Measurements from ENCODE around the gene SLC2A9.

Gene SLC2A9

DNA sequence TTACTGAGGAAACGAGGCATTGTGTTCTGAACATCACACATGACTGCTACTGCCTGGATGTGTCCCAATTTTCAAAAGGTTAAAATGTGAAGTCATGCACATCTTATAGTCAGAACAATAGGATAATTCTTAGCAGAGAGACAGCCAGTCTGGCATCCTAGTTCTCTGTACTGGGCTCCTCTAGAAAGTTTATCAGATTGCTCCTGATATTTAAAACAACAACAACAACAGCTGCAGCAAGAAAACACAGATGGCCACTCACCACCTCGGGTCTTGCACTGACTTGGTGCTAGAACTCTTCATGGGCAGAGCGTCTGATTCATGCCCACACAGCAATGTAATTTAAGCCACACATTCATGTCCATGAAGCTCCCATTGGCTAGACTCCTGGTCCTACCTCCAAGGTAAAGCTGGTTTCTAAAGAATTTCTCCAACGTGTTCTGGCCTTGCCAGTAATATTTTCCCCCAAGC, 33.3 kb upstream of the SLC2A9 start:
- Histone ChIP-seq H3K79me2 (ENCODE audit: control insufficient read depth, insufficient read depth, low read length) (no peaks in the 10 kb centered on the region), H3K18ac (ENCODE audit: low read length) (no peak overlapping the region), H2BK5ac (ENCODE audit: low read length) (no peak overlapping the region), H2AK5ac (ENCODE audit: low read length) (no peak overlapping the region), H4K8ac (ENCODE audit: low read depth, low read length) (no peak overlapping the region), H3K36me3 (ENCODE audit: control insufficient read depth, insufficient read depth, low read length) (no peaks in the 10 kb centered on the region), H3K27ac (ENCODE audit: low read depth, low read length) (no peak overlapping the region), H3K27me3 (ENCODE audit: insufficient read depth, low read length, poor library complexity) (no peaks in the 10 kb centered on the region), H3K79me1 (ENCODE audit: low read length) (no peaks in the 10 kb centered on the region), H3K23ac (ENCODE audit: low read length) (no peak overlapping the region), H2BK15ac (replicated peaks; ENCODE audit: low read depth) (no peak overlapping the region), H2BK120ac (ENCODE audit: low read depth, low read length) (no peak overlapping the region), H3K4me3 (ENCODE audit: low read length) (no peak overlapping the region), H4K5ac (ENCODE audit: low read length) (no peak overlapping the region), H3K4me2 (ENCODE audit: low read length) (no peak overlapping the region), H3K4me1 (ENCODE audit: control insufficient read depth, low read depth, low read length) (peaks cover 12% of the 10 kb centered on the region), H3K4ac (ENCODE audit: low read depth, low read length) (no peak overlapping the region), H3K56ac (ENCODE audit: low read length) (no peak overlapping the region), H3K9ac (ENCODE audit: low read length) (no peak overlapping the region)
- DNase-seq: no peak
- no CpG with 5 or more reads among the region's 4 CpGs for WGBS (ENCODE audit: extremely low coverage, insufficient coverage, low lambda C conversion rate)

- no peak overlapping the region for H2BK15ac ChIP-seq (replicated peaks; ENCODE audit: low read depth)
- no peak overlapping the region for H3K23ac ChIP-seq (ENCODE audit: low read length)
- H3K27me3 ChIP-seq (ENCODE audit: insufficient read depth, low read length, poor library complexity): no peaks in the 10 kb centered on the region
- H4K5ac ChIP-seq (ENCODE audit: low read length): no peak overlapping the region
- no peaks in the 10 kb centered on the region for H3K79me1 ChIP-seq (ENCODE audit: low read length)
- WGBS (ENCODE audit: extremely low coverage, insufficient coverage, low lambda C conversion rate): no CpG with 5 or more reads among the region's 8 CpGs
- H3K4me1 ChIP-seq (ENCODE audit: control insufficient read depth, low read depth, low read length): peaks cover 12% of the 10 kb centered on the region
- no peak overlapping the region for H3K27ac ChIP-seq (ENCODE audit: low read depth, low read length)
- no peak overlapping the region for H3K9ac ChIP-seq (ENCODE audit: low read length)
- no peak overlapping the region for H2BK120ac ChIP-seq (ENCODE audit: low read depth, low read length)
- H3K36me3 ChIP-seq (ENCODE audit: control insufficient read depth, insufficient read depth, low read length): no peaks in the 10 kb centered on the region
- H3K4me3 ChIP-seq (ENCODE audit: low read length): no peak overlapping the region
- no peak overlapping the region for H4K8ac ChIP-seq (ENCODE audit: low read depth, low read length)
- no peak overlapping the region for H3K56ac ChIP-seq (ENCODE audit: low read length)
- H3K18ac ChIP-seq (ENCODE audit: low read length): no peak overlapping the region
- H3K79me2 ChIP-seq (ENCODE audit: control insufficient read depth, insufficient read depth, low read length): no peaks in the 10 kb centered on the region
- H3K4me2 ChIP-seq (ENCODE audit: low read length): no peak overlapping the region
- H2BK5ac ChIP-seq (ENCODE audit: low read length): no peak overlapping the region
- no peak for DNase-seq
- no peak overlapping the region for H3K4ac ChIP-seq (ENCODE audit: low read depth, low read length)
- H2AK5ac ChIP-seq (ENCODE audit: low read length): no peak overlapping the region
These were observed 32.5 kb upstream of the SLC2A9 start for GRCh38 chr4:10053635-10054453.

DNA sequence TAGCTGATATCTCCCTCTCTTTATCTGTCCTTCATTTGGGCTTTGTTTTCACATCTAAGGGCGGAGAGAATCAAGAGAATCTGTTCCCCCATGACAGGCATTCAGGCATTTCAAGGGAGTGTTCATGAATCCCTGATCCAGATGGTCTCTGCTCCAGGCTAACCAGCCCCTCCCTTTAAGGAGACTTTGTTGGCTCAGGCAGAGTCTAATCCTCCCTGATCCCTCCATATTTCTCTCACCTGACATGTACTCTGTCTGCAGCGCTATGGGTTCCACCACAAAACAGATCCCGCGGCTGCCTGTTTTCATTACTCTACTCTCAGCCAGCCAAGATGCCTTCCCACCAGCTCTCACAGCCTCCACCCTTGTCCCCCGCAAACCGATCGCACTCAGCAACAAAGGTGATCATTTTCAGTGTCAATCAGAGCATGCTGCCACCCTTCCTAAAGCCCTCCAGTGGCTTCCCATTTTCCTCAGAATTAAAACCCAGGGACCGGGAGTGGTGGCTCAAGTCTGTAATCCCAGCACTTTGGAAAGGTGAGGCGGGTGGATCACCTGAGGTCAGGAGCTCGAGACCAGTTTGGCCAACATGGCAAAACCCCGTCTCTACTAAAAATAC, 30.3 kb upstream of the SLC2A9 start:
- Histone ChIP-seq H3K4me3 (ENCODE audit: low read length) (no peak overlapping the region), H3K23ac (ENCODE audit: low read length) (no peak overlapping the region), H3K79me2 (ENCODE audit: control insufficient read depth, insufficient read depth, low read length) (no peaks in the 10 kb centered on the region), H3K27ac (ENCODE audit: low read depth, low read length) (no peak overlapping the region), H3K27me3 (ENCODE audit: insufficient read depth, low read length, poor library complexity) (no peaks in the 10 kb centered on the region), H3K18ac (ENCODE audit: low read length) (no peak overlapping the region), H3K4me1 (ENCODE audit: control insufficient read depth, low read depth, low read length) (peaks cover 6% of the 10 kb centered on the region), H2AK5ac (ENCODE audit: low read length) (no peak overlapping the region), H3K79me1 (ENCODE audit: low read length) (no peaks in the 10 kb centered on the region), H3K36me3 (ENCODE audit: control insufficient read depth, insufficient read depth, low read length) (no peaks in the 10 kb centered on the region), H2BK15ac (replicated peaks; ENCODE audit: low read depth) (no peak overlapping the region), H3K4me2 (ENCODE audit: low read length) (no peak overlapping the region), H2BK5ac (ENCODE audit: low read length) (no peak overlapping the region), H3K4ac (ENCODE audit: low read depth, low read length) (no peak overlapping the region), H3K9ac (ENCODE audit: low read length) (no peak overlapping the region), H3K56ac (ENCODE audit: low read length) (no peak overlapping the region), H2BK120ac (ENCODE audit: low read depth, low read length) (no peak overlapping the region), H4K8ac (ENCODE audit: low read depth, low read length) (no peak overlapping the region), H4K5ac (ENCODE audit: low read length) (no peak overlapping the region)
- WGBS (ENCODE audit: extremely low coverage, insufficient coverage, low lambda C conversion rate): no CpG with 5 or more reads among the region's 11 CpGs
- DNase-seq: peak; percentile 49

DNA sequence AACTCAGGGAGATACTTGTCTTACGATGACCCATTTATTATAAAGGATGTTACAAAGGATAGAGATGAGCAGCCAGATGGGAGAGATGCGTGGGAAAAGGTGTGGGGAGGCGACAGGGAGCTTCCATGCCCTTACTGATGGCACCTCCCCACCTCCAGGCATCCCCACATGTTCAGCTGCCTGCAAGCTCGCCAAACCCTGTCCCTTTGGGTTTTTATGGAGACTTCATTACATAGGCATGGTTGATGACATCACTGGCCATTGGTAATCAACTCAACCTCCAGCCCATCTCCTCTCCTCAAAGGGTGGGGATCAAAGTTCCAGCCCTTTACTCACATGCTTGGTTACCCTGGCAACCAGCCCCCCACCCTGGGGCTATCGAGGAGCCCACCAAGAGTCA, 29.4 kb upstream of the SLC2A9 start:
- Histone ChIP-seq H3K36me3 (ENCODE audit: control insufficient read depth, insufficient read depth, low read length) (no peaks in the 10 kb centered on the region), H4K5ac (ENCODE audit: low read length) (no peak overlapping the region), H3K4me1 (ENCODE audit: control insufficient read depth, low read depth, low read length) (peaks cover 6% of the 10 kb centered on the region), H3K4ac (ENCODE audit: low read depth, low read length) (no peak overlapping the region), H4K8ac (ENCODE audit: low read depth, low read length) (no peak overlapping the region), H3K18ac (ENCODE audit: low read length) (no peak overlapping the region), H2BK120ac (ENCODE audit: low read depth, low read length) (no peak overlapping the region), H2AK5ac (ENCODE audit: low read length) (no peak overlapping the region), H3K56ac (ENCODE audit: low read length) (peak overlapping the region; percentile 34), H2BK15ac (replicated peaks; ENCODE audit: low read depth) (no peak overlapping the region), H3K4me2 (ENCODE audit: low read length) (no peak overlapping the region), H2BK5ac (ENCODE audit: low read length) (no peak overlapping the region), H3K27me3 (ENCODE audit: insufficient read depth, low read length, poor library complexity) (no peaks in the 10 kb centered on the region), H3K79me1 (ENCODE audit: low read length) (no peaks in the 10 kb centered on the region), H3K4me3 (ENCODE audit: low read length) (no peak overlapping the region), H3K79me2 (ENCODE audit: control insufficient read depth, insufficient read depth, low read length) (no peaks in the 10 kb centered on the region), H3K27ac (ENCODE audit: low read depth, low read length) (no peak overlapping the region), H3K23ac (ENCODE audit: low read length) (no peak overlapping the region), H3K9ac (ENCODE audit: low read length) (no peak overlapping the region)
- no CpG with 5 or more reads among the region's 5 CpGs for WGBS (ENCODE audit: extremely low coverage, insufficient coverage, low lambda C conversion rate)
- DNase-seq: no peak

- H3K36me3 ChIP-seq (ENCODE audit: control insufficient read depth, insufficient read depth, low read length): no peaks in the 10 kb centered on the region
- H3K4me2 ChIP-seq (ENCODE audit: low read length): no peak overlapping the region
- no peak overlapping the region for H3K23ac ChIP-seq (ENCODE audit: low read length)
- H3K4ac ChIP-seq (ENCODE audit: low read depth, low read length): no peak overlapping the region
- no peak overlapping the region for H3K18ac ChIP-seq (ENCODE audit: low read length)
- H2AK5ac ChIP-seq (ENCODE audit: low read length): no peak overlapping the region
- H3K9ac ChIP-seq (ENCODE audit: low read length): no peak overlapping the region
- no peak overlapping the region for H4K5ac ChIP-seq (ENCODE audit: low read length)
- H2BK120ac ChIP-seq (ENCODE audit: low read depth, low read length): no peak overlapping the region
- H3K79me2 ChIP-seq (ENCODE audit: control insufficient read depth, insufficient read depth, low read length): no peaks in the 10 kb centered on the region
- peaks cover 6% of the 10 kb centered on the region for H3K4me1 ChIP-seq (ENCODE audit: control insufficient read depth, low read depth, low read length)
- no peak for DNase-seq
- H2BK5ac ChIP-seq (ENCODE audit: low read length): no peak overlapping the region
- WGBS (ENCODE audit: extremely low coverage, insufficient coverage, low lambda C conversion rate): no CpG with 5 or more reads among the region's 3 CpGs
- H4K8ac ChIP-seq (ENCODE audit: low read depth, low read length): no peak overlapping the region
- H3K79me1 ChIP-seq (ENCODE audit: low read length): no peaks in the 10 kb centered on the region
- no peak overlapping the region for H3K4me3 ChIP-seq (ENCODE audit: low read length)
- H3K27me3 ChIP-seq (ENCODE audit: insufficient read depth, low read length, poor library complexity): no peaks in the 10 kb centered on the region
- no peak overlapping the region for H3K27ac ChIP-seq (ENCODE audit: low read depth, low read length)
- H2BK15ac ChIP-seq (replicated peaks; ENCODE audit: low read depth): no peak overlapping the region
- no peak overlapping the region for H3K56ac ChIP-seq (ENCODE audit: low read length)
These were observed 29.0 kb upstream of the SLC2A9 start for GRCh38 chr4:10050261-10050661.
